Measurements from ENCODE around the gene GP5.

DNA sequence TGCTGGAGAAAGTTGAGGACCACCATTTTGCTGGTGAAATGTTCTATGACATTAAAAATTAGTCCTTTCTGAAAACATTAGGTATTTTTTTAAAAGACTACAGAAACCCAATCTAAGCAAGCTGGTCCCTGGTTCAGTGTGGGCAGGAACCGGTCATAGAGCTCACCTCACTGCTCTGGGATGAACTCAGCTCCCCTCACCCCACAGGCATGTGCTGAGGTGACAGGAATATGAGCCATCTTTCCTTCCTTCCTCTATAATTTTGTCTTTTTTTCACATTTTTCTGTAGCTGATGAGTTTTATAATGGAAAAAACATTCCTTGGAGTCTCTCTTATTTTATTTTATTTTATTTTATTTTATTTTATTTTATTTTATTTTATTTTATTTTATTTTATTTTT lies 21.4 kb downstream of the GP5 start:
- TF ChIP-seq, protein P1, sequence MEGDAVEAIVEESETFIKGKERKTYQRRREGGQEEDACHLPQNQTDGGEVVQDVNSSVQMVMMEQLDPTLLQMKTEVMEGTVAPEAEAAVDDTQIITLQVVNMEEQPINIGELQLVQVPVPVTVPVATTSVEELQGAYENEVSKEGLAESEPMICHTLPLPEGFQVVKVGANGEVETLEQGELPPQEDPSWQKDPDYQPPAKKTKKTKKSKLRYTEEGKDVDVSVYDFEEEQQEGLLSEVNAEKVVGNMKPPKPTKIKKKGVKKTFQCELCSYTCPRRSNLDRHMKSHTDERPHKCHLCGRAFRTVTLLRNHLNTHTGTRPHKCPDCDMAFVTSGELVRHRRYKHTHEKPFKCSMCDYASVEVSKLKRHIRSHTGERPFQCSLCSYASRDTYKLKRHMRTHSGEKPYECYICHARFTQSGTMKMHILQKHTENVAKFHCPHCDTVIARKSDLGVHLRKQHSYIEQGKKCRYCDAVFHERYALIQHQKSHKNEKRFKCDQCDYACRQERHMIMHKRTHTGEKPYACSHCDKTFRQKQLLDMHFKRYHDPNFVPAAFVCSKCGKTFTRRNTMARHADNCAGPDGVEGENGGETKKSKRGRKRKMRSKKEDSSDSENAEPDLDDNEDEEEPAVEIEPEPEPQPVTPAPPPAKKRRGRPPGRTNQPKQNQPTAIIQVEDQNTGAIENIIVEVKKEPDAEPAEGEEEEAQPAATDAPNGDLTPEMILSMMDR (IDR thresholded peaks at IDR 0.05; ENCODE audit: insufficient read depth, low read length), result no peak
- TF ChIP-seq POLR2AphosphoS5 (IDR thresholded peaks at IDR 0.05; ENCODE audit: low read depth), result no peak
- no peak for TF ChIP-seq GABPA (IDR thresholded peaks at IDR 0.05; ENCODE audit: low read depth)
- TF ChIP-seq, protein P2, sequence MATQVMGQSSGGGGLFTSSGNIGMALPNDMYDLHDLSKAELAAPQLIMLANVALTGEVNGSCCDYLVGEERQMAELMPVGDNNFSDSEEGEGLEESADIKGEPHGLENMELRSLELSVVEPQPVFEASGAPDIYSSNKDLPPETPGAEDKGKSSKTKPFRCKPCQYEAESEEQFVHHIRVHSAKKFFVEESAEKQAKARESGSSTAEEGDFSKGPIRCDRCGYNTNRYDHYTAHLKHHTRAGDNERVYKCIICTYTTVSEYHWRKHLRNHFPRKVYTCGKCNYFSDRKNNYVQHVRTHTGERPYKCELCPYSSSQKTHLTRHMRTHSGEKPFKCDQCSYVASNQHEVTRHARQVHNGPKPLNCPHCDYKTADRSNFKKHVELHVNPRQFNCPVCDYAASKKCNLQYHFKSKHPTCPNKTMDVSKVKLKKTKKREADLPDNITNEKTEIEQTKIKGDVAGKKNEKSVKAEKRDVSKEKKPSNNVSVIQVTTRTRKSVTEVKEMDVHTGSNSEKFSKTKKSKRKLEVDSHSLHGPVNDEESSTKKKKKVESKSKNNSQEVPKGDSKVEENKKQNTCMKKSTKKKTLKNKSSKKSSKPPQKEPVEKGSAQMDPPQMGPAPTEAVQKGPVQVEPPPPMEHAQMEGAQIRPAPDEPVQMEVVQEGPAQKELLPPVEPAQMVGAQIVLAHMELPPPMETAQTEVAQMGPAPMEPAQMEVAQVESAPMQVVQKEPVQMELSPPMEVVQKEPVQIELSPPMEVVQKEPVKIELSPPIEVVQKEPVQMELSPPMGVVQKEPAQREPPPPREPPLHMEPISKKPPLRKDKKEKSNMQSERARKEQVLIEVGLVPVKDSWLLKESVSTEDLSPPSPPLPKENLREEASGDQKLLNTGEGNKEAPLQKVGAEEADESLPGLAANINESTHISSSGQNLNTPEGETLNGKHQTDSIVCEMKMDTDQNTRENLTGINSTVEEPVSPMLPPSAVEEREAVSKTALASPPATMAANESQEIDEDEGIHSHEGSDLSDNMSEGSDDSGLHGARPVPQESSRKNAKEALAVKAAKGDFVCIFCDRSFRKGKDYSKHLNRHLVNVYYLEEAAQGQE (IDR thresholded peaks at IDR 0.05; ENCODE audit: insufficient replicate concordance, low read depth), result no peak
- no peak for TF ChIP-seq SPI1 (IDR thresholded peaks at IDR 0.05; ENCODE audit: borderline replicate concordance, low read depth)

Data from HL-60 (cell line).